H1 (cell line): ENCODE data around the gene CRACDL. TPM values are rescaled to one million over a fixed set of nuclear protein-coding genes. Genes with fewer than 3 reads are reported as not detected.

ENCODE experiments used
- CHD2 ChIP-seq: IDR thresholded peaks from 2 replicates; pipeline ENCODE4 v1.6.1; 2012; ENCODE audit warnings: low read length, improper control_type of control experiment
- CHD7 ChIP-seq: fragments of 300-600 bp; sonication (generic); IDR thresholded peaks from 2 replicates; pipeline ENCODE4 v1.7.1; 2012; ENCODE audit warnings: low read length, moderate library complexity, mild to moderate bottlenecking, inconsistent platforms; ENCODE audit not compliant: insufficient replicate concordance
- E2F6 ChIP-seq: IDR thresholded peaks from 2 replicates; pipeline ENCODE4 v1.6.1; 2012; ENCODE audit warnings: inconsistent platforms
- EZH2 ChIP-seq: fragments of 200-600 bp; sonication (generic); IDR thresholded peaks from 2 replicates; pipeline ENCODE4 v1.7.1; 2012; ENCODE audit warnings: low read depth, mild to moderate bottlenecking, moderate library complexity, low read length, inconsistent platforms; ENCODE audit not compliant: severe bottlenecking
- MAFK ChIP-seq: IDR thresholded peaks from 2 replicates; pipeline ENCODE4 v1.6.1; 2012; ENCODE audit warnings: low read depth, mild to moderate bottlenecking, improper control_type of control experiment, low read length
- POLR2A ChIP-seq, 2 experiments: IDR thresholded peaks; 1 replicate in 1 of 2; 2 replicates in 1 of 2; pipeline ENCODE4 v1.6.1; 2011; ENCODE audit warnings: low read depth in 2 of 2, low read length in 2 of 2, mild to moderate bottlenecking in 2 of 2; ENCODE audit errors: control extremely low read depth in 1 of 2
- RXRA ChIP-seq: IDR thresholded peaks from 2 replicates; pipeline ENCODE4 v1.6.1; 2011; ENCODE audit warnings: low read depth, mild to moderate bottlenecking, low read length, moderate library complexity; ENCODE audit not compliant: insufficient read depth
- SP2 ChIP-seq: IDR thresholded peaks from 2 replicates; pipeline ENCODE4 v1.6.1; 2012; ENCODE audit warnings: mild to moderate bottlenecking, low read length, inconsistent platforms
- TAF1 ChIP-seq: IDR thresholded peaks from 2 replicates; pipeline ENCODE4 v1.6.1; 2011; ENCODE audit warnings: mild to moderate bottlenecking, low read depth, low read length
- polyA plus RNA-seq, 7 experiments: library from polyadenylated mRNA; depleted of rRNA in 3 of 7; stranded (reverse) in 5 of 7; unstranded in 2 of 7; fragments of >200 nt in 5 of 7; fragments of 200-250 nt in 2 of 7; gene quantifications; 1 replicate in 5 of 7; 2 replicates in 1 of 7; 4 replicates in 1 of 7; pipeline versions ENCODE4 v1.2.1 to v1.2.3, GENCODE V29; 2011 to 2013; ENCODE audit warnings: missing spikeins in 2 of 7, mixed read lengths in 2 of 7
- total RNA-seq: library from RNA; stranded (reverse); fragmentation: NEBNext Ultra II Directional; extraction: Animal tissue kit (Norgen Biotek cat#: 25700); gene quantifications from 2 replicates; pipeline ENCODE4 v1.2.1, GENCODE V29; 2021

The CRACDL gene
- total and polyA plus RNA-seq, 2 of the 8 experiments (the other 6 are each of a cell fraction or from before 2014, with no cell fraction given): 0.07 to 0.38 TPM

GRCh38 chr2:98775146-98775986 lies 160.7 kb downstream of the CRACDL start (continued):
- no peak for TF ChIP-seq CHD7
- no peak for TF ChIP-seq MAFK
- no peak for TF ChIP-seq RXRA
- TF ChIP-seq SP2: no peak
- no peak for TF ChIP-seq E2F6
- no peak for TF ChIP-seq EZH2
- no peak for TF ChIP-seq POLR2A (IDR thresholded peaks at IDR 0.05; ENCODE audit: control extremely low read depth in 1 of 2, low read depth in 2 of 2, low read length in 2 of 2)
- TF ChIP-seq CHD2: no peak
- TF ChIP-seq TAF1: no peak
